Right lobe of liver (tissue), 6 donors: ENCODE results near the gene RBM10. TPM values are rescaled to one million over a fixed set of nuclear protein-coding genes. Genes with fewer than 3 reads are reported as not detected.

Experiments used
- ATAC-seq, 4 donors: fragments of 200-7000 bp; cut with Tn5 transposase; one replicate each; pipeline ENCODE4 v1.9.1; 2020; ENCODE audit warnings: mild to moderate bottlenecking in 4 of 4, moderate library complexity in 4 of 4
- DNase-seq, 3 donors: peaks; one replicate each; pipeline ENCODE4 v3.0.0-alpha.2; 2020
- H3K27ac ChIP-seq, 3 donors: fragments of 200-600 bp; one replicate each; pipeline ENCODE4 v1.8.0; 2022
- H3K27me3 ChIP-seq, 2 donors: fragments of 200-600 bp; one replicate each; pipeline ENCODE4 v1.8.0; 2022
- H3K36me3 ChIP-seq, 4 donors: fragments of 200-600 bp; sonication (generic) in 1 of 4; one replicate each; pipeline versions ENCODE4 v1.5.1 to v1.8.0; 2017 to 2022; ENCODE audit warnings: control low read depth in 1 of 4
- H3K4me1 ChIP-seq, 4 donors: fragments of 200-600 bp; sonication (generic) in 1 of 4; one replicate each; pipeline versions ENCODE4 v1.5.1 to v1.8.0; 2017 to 2022; ENCODE audit warnings: control low read depth in 1 of 4
- H3K4me3 ChIP-seq, 3 donors: fragments of 200-600 bp; one replicate each; pipeline ENCODE4 v1.8.0; 2022
- H3K9me3 ChIP-seq, 4 donors: fragments of 200-600 bp; sonication (generic) in 1 of 4; one replicate each; pipeline versions ENCODE4 v1.5.1 to v1.8.0; 2017 to 2022; ENCODE audit warnings: control low read depth in 1 of 4
- POLR2A ChIP-seq: fragments of 450-650 bp; IDR thresholded peaks from one replicate; pipeline ENCODE4 v1.6.1; 2017; ENCODE audit warnings: antibody characterized with exemption, mild to moderate bottlenecking
- WGBS: methylation state at CpG from one replicate; pipeline ENCODE4 v1.1.6; 2018; ENCODE audit warnings: low coverage, low lambda C conversion rate; ENCODE audit not compliant: insufficient coverage; ENCODE audit errors: missing lambda C conversion rate; 5-methylcytosine and 5-hydroxymethylcytosine counted together
- intact Hi-C, 2 donors: fragments of 100-400 bp; cut with DNase I; formaldehyde crosslinking; loops; one replicate each; pipeline versions ENCODE4 v1.11.2 to v1.14.1; 2022
- total RNA-seq, 6 experiments: library from RNA; depleted of rRNA in 2 of 6; stranded (reverse); fragments of >200 nt in 2 of 6; fragmentation: NEBNext Ultra II Directional in 3 of 6; extraction: Animal tissue kit (Norgen Biotek cat#: 25700) in 3 of 6; gene quantifications; one replicate each; pipeline versions ENCODE4 v1.1.0 to v1.2.4, GENCODE V29; 2016 to 2023
- TF ChIP-seq, protein P1 (sequence below), 4 donors: fragments of 200-600 bp in 3 of 4; fragments of 450-650 bp in 1 of 4; IDR thresholded peaks; one replicate each; pipeline versions ENCODE4 v1.5.1 to v1.8.0; 2016 to 2022; ENCODE audit warnings: antibody characterized with exemption in 4 of 4, mild to moderate bottlenecking in 2 of 4
- donor health status: DM: no; HTN: yes; CAD: no.
- donor health status: DM: no; HTN: no; CAD: no.
- donor health status: DM: no; HTN: no; CAD: no.
- donor health status: DM: no; HTN: yes; CAD: no.
- donor health status: DM: no; HTN: yes; CAD: no.

RBM10 gene
- total RNA-seq, 6 experiments from 2014 or later: 12.5 to 20.8 (median 15.2) TPM

DNA sequence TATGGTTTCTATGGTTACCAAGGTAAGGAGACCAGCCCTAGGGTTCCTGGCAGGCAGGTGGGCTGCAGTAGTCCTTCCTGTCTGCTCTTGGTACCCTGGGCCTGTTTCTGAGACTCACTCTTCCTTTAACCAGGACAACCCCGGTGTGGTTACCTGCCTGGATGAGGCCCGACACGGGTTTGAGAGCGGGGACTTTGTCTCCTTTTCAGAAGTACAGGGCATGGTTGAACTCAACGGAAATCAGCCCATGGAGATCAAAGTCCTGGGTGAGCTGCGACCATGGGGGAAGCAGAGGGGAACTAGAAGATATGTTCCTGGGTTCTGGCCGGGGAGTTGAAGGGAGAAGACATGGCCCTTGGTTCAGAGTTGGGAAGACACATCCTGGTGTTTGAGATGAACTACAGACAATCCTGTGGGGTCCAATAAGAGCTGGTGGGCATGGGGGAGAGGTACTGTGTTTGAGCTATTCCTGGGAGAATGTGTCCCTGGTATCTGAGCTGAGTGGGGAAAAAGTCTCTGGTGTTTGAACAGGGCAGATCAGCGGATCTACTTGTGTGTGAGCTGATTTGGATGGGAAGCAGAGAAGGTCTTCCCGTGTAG lies 56.4 kb downstream of the RBM10 start:
- no peaks in the 10 kb centered on the region for H3K27me3 ChIP-seq
- ATAC-seq: no peak
- no peaks in the 10 kb centered on the region for H3K9me3 ChIP-seq
- TF ChIP-seq, protein P1, sequence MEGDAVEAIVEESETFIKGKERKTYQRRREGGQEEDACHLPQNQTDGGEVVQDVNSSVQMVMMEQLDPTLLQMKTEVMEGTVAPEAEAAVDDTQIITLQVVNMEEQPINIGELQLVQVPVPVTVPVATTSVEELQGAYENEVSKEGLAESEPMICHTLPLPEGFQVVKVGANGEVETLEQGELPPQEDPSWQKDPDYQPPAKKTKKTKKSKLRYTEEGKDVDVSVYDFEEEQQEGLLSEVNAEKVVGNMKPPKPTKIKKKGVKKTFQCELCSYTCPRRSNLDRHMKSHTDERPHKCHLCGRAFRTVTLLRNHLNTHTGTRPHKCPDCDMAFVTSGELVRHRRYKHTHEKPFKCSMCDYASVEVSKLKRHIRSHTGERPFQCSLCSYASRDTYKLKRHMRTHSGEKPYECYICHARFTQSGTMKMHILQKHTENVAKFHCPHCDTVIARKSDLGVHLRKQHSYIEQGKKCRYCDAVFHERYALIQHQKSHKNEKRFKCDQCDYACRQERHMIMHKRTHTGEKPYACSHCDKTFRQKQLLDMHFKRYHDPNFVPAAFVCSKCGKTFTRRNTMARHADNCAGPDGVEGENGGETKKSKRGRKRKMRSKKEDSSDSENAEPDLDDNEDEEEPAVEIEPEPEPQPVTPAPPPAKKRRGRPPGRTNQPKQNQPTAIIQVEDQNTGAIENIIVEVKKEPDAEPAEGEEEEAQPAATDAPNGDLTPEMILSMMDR (IDR thresholded peaks at IDR 0.05): no peak
- intact Hi-C loops: no loop called here
- H3K4me3 ChIP-seq: no peak overlapping the region
- peaks cover 0 to 19% (median 0%) of the 10 kb centered on the region in 4 donors for H3K4me1 ChIP-seq
- H3K27ac ChIP-seq: no peak overlapping the region
- DNase-seq: no peak
- 62% methylated on average over 4 of the region's 9 CpGs for WGBS
- H3K36me3 ChIP-seq: peaks cover 9 to 81% (median 45%) of the 10 kb centered on the region in 4 donors

DNA sequence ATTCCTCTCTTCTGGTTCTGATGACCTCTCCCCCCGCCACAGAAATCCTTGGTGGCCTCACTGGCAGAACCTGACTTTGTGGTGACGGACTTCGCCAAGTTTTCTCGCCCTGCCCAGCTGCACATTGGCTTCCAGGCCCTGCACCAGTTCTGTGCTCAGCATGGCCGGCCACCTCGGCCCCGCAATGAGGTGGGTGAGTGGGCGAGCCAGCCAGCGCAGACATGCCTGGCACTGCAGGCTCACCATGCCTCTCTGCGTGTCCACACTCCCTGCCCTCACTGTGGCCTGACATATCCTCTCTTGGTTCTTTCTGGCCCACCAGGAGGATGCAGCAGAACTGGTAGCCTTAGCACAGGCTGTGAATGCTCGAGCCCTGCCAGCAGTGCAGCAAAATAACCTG lies 57.3 kb downstream of the RBM10 start:
- no peak overlapping the region for H3K27ac ChIP-seq
- H3K9me3 ChIP-seq: no peaks in the 10 kb centered on the region
- intact Hi-C loops: no loop called here
- H3K27me3 ChIP-seq: no peaks in the 10 kb centered on the region
- H3K36me3 ChIP-seq: peaks cover 9 to 88% (median 51%) of the 10 kb centered on the region in 4 donors
- DNase-seq (no peak), ATAC-seq (no peak)
- no peak for TF ChIP-seq POLR2A
- TF ChIP-seq, protein P1 (IDR thresholded peaks at IDR 0.05): no peak
- H3K4me1 ChIP-seq: peaks cover 0 to 10% (median 0%) of the 10 kb centered on the region in 4 donors
- no peak overlapping the region for H3K4me3 ChIP-seq
- WGBS: 93% methylated on average over 5 of the region's 11 CpGs

DNA sequence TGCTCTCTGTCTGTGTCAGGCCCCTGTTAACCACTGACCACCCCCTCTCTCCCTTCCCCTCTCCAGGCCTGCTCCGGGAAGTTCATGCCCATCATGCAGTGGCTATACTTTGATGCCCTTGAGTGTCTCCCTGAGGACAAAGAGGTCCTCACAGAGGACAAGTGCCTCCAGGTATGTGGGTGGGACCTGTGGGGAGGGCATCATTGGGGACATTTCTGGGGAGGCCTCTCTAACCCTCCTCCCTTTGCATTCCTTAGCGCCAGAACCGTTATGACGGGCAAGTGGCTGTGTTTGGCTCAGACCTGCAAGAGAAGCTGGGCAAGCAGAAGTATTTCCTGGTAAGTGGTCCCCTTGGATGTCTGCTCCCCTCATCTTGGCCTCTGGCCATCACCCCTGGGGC lies 57.9 kb downstream of the RBM10 start:
- intact Hi-C loops: no loop called here
- no peak overlapping the region for H3K27ac ChIP-seq
- no peak overlapping the region for H3K4me3 ChIP-seq
- 75% methylated on average over 4 of the region's 4 CpGs for WGBS
- ATAC-seq (no peak), DNase-seq (no peak)
- H3K4me1 ChIP-seq: peaks cover 0 to 10% (median 0%) of the 10 kb centered on the region in 4 donors
- TF ChIP-seq, protein P1 (IDR thresholded peaks at IDR 0.05): no peak
- no peak for TF ChIP-seq POLR2A
- H3K9me3 ChIP-seq: no peaks in the 10 kb centered on the region
- H3K36me3 ChIP-seq: peaks cover 9 to 94% (median 54%) of the 10 kb centered on the region in 4 donors
- H3K27me3 ChIP-seq: no peaks in the 10 kb centered on the region

DNA sequence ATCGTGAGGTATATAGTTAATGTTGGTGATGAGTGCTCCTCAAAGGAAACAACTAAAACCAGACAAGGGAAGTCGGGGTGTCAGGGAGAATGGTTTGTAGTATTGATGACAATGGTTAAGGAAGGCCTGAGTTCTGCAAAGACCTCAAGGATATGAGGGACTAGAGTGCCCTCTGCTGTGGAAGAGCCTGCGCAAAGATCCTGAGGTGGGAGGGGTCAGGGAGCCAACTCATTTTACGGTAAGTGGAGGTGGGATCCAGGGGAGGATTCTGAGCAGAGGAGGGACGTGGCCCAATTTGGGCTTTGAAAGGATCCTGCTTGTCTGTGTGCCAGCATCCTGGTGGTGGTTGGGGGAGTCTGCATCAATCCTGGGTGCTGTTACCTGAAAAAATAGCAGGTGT lies 59.9 kb downstream of the RBM10 start:
- Histone ChIP-seq H3K4me3 (no peak overlapping the region), H3K27me3 (no peaks in the 10 kb centered on the region), H3K4me1 (peaks cover 0 to 9% (median 0%) of the 10 kb centered on the region in 4 donors), H3K27ac (no peak overlapping the region), H3K9me3 (no peaks in the 10 kb centered on the region), H3K36me3 (peaks cover 9 to 94% (median 51%) of the 10 kb centered on the region in 4 donors)
- ATAC-seq (no peak), DNase-seq (peak in 1 of 3 donors; percentile 15)
- TF ChIP-seq POLR2A: no peak
- TF ChIP-seq, protein P1 (IDR thresholded peaks at IDR 0.05): no peak
- 77% methylated on average over 3 of the region's 5 CpGs for WGBS
- intact Hi-C loops: no loop called here
